Measurements from ENCODE around the gene LCNL1. TPM values are rescaled to one million over a fixed set of nuclear protein-coding genes. Genes with fewer than 3 reads are reported as not detected.

LCNL1 gene
- total RNA-seq, 2 experiments from 2014 or later = 0.48 to 0.67 TPM

DNA sequence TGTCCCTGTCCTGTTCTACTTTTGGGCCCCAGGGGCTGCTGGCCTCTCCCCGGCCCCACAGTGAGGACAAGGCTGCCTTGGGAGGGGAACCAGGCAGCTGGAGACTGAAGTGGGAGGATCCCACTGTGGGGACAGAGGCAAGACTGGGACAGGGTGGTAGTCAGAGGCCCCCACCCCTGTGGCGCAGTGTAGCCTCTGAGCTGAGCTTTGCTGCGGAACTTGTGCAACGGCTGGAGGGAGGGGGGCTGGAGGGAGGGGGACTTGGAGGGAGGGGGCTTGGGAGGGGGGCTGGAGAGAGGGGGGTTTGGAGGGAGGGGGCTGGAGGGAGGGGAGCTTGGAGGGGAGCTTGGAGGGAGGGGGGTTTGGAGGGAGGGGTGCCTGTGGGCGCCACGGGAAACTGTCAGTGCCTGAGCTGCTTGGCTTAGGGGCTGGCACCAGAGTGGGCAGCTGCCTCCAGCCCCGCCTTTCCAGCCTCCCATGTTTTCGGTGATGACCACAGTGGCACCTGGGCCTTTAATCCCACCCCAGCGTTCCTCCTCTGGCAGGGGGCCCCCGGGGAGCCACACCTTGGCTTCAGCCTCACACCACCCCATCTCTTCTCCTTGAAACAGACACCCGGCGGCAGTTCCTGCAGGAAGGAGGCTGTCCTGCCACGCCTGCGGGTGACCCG lies 51.4 kb downstream of the LCNL1 start:
- Mint-ChIP-seq H3K27ac (peak overlapping the region; percentile 92), H3K4me3 (peak overlapping the region; percentile 61), H3K4me1 (peaks cover 50% of the 10 kb centered on the region), H3K9me3 (no peaks in the 10 kb centered on the region), H3K27me3 (no peaks in the 10 kb centered on the region), H3K36me3 (ENCODE audit: low read depth) (peaks cover 2% of the 10 kb centered on the region)
- CTCF ChIA-PET = interaction anchor here (0.7 to 14.0 kb wide), 45 partner anchors 10 to 370 kb away, joined by 3 to 157 read pairs (median 5); partner anchors contain the start of genes AJM1, C8G, CLIC3 and FBXW5
- POLR2A ChIA-PET = no interaction called here
- DNase-seq = no peak

- POLR2A ChIA-PET = interaction anchor here (0.5 kb wide), 1 partner anchor 223 kb away, joined by 3 read pairs; no protein-coding TSS in a partner anchor
- CTCF ChIA-PET = interaction anchor here (0.6 to 14.0 kb wide), 62 partner anchors 9 to 370 kb away, joined by 3 to 157 read pairs (median 4); partner anchors contain the start of genes AJM1, C8G, CLIC3 and FBXW5
- Mint-ChIP-seq H3K36me3 (ENCODE audit: low read depth) (peaks cover 2% of the 10 kb centered on the region), H3K9me3 (no peaks in the 10 kb centered on the region), H3K4me1 (peaks cover 43% of the 10 kb centered on the region), H3K27me3 (no peaks in the 10 kb centered on the region), H3K27ac (peak overlapping the region; percentile 92), H3K4me3 (peak overlapping the region; percentile 61)
- peak; percentile 91 for DNase-seq
These were observed 52.1 kb downstream of the LCNL1 start for GRCh38 chr9:137034709-137035506.

Other genes starting within 250 kb of the LCNL1 start
- not detected for gene LCN10, start 240.1 kb upstream of the LCNL1 start, total RNA-seq
- not detected for gene LCN6, start 234.5 kb upstream of the LCNL1 start, total RNA-seq
- gene LCN8, start 224.8 kb upstream of the LCNL1 start, total RNA-seq = not detected
- not detected for gene LCN15, start 218.5 kb upstream of the LCNL1 start, total RNA-seq
- 10 to 100 TPM; 28.5 to 38.5 TPM for gene TMEM141, start 191.6 kb upstream of the LCNL1 start, total RNA-seq
- gene CCDC183, start 186.7 kb upstream of the LCNL1 start, total RNA-seq = 1 to 10 TPM in 1 of 2 experiments, under 1 TPM in 1; 0.97 to 1.1 TPM
- gene RABL6, start 175.0 kb upstream of the LCNL1 start, total RNA-seq = 100 to 1,000 TPM in 1 of 2 experiments, 10 to 100 TPM in 1; 95.5 to 109 TPM
- gene AJM1, start 140.5 kb upstream of the LCNL1 start, total RNA-seq = 1 to 10 TPM; 4.0 to 4.1 TPM
- gene PHPT1, start 133.6 kb upstream of the LCNL1 start, total RNA-seq = 10 to 100 TPM; 90.1 to 99.4 TPM
- gene MAMDC4, start 130.6 kb upstream of the LCNL1 start, total RNA-seq = 10 to 100 TPM; 12.4 to 14.4 TPM
- gene EDF1, start 116.7 kb upstream of the LCNL1 start, total RNA-seq = 100 to 1,000 TPM; 290 to 291 TPM
- gene TRAF2, start 96.5 kb upstream of the LCNL1 start, total RNA-seq = 10 to 100 TPM; 39.4 to 49.4 TPM
- gene FBXW5, start 38.3 kb upstream of the LCNL1 start, total RNA-seq = 100 to 1,000 TPM; 116 to 123 TPM
- 1 to 10 TPM in 1 of 2 experiments, under 1 TPM in 1; 0.85 to 1.8 TPM for gene C8G, start 37.8 kb upstream of the LCNL1 start, total RNA-seq
- 1 to 10 TPM; 3.1 to 3.5 TPM for gene LCN12, start 30.7 kb upstream of the LCNL1 start, total RNA-seq
- gene PTGDS, start 5.5 kb upstream of the LCNL1 start, total RNA-seq = 10 to 100 TPM; 22.1 to 24.0 TPM
- gene PAXX, start 9.4 kb downstream of the LCNL1 start, total RNA-seq = 10 to 100 TPM; 80.2 to 98.4 TPM
- 1 to 10 TPM; 2.6 to 4.4 TPM for gene CLIC3, start 13.6 kb downstream of the LCNL1 start, total RNA-seq
- 10 to 100 TPM; 67.7 to 70.3 TPM for gene ABCA2, start 45.2 kb downstream of the LCNL1 start, total RNA-seq
- gene FUT7, start 49.1 kb downstream of the LCNL1 start, total RNA-seq = 10 to 100 TPM in 1 of 2 experiments, 1 to 10 TPM in 1; 8.9 to 10.3 TPM
- 10 to 100 TPM; 35.5 to 41.4 TPM for gene NPDC1, start 63.2 kb downstream of the LCNL1 start, total RNA-seq
- gene ENTPD2, start 71.1 kb downstream of the LCNL1 start, total RNA-seq = not detected
- gene SAPCD2, start 87.6 kb downstream of the LCNL1 start, total RNA-seq = 10 to 100 TPM; 33.8 to 40.6 TPM
- 10 to 100 TPM; 19.1 to 21.9 TPM for gene UAP1L1, start 94.5 kb downstream of the LCNL1 start, total RNA-seq
- gene MAN1B1, start 104.0 kb downstream of the LCNL1 start, total RNA-seq = 10 to 100 TPM; 43.0 to 55.0 TPM
- gene DPP7, start 131.7 kb downstream of the LCNL1 start, total RNA-seq = 100 to 1,000 TPM; 206 to 259 TPM
- gene GRIN1, start 156.2 kb downstream of the LCNL1 start, total RNA-seq = under 1 TPM in 1 of 2 experiments, not detected in 1; 0.05 TPM
- gene LRRC26, start 187.1 kb downstream of the LCNL1 start, total RNA-seq = not detected
- not detected for gene TMEM210, start 189.1 kb downstream of the LCNL1 start, total RNA-seq
- 10 to 100 TPM; 61.3 to 76.1 TPM for gene ANAPC2, start 205.6 kb downstream of the LCNL1 start, total RNA-seq
- 10 to 100 TPM; 74.8 to 81.3 TPM for gene SSNA1, start 205.7 kb downstream of the LCNL1 start, total RNA-seq
- 1 to 10 TPM; 8.9 TPM for gene TPRN, start 217.7 kb downstream of the LCNL1 start, total RNA-seq
- 10 to 100 TPM; 28.5 to 34.0 TPM for gene TMEM203, start 222.7 kb downstream of the LCNL1 start, total RNA-seq
- 10 to 100 TPM; 38.4 to 44.2 TPM for gene NDOR1, start 222.7 kb downstream of the LCNL1 start, total RNA-seq
- 1 to 10 TPM; 2.1 to 2.7 TPM for gene RNF208, start 239.2 kb downstream of the LCNL1 start, total RNA-seq
- under 1 TPM; 0.35 to 0.72 TPM for gene CYSRT1, start 242.2 kb downstream of the LCNL1 start, total RNA-seq
- gene RNF224, start 244.5 kb downstream of the LCNL1 start, total RNA-seq = under 1 TPM in 1 of 2 experiments, not detected in 1; 0.10 TPM
- gene SLC34A3, start 247.9 kb downstream of the LCNL1 start, total RNA-seq = not detected